Activated naive CD8-positive, alpha-beta T cell treated with anti-CD3 and anti-CD28 coated beads, Interleukin-2, amount 10 ng/mL, durations not matched to agents 7 days and 5 days (primary cell): ENCODE results near the gene TGIF2. TPM values are rescaled to one million over a fixed set of nuclear protein-coding genes. Genes with fewer than 3 reads are reported as not detected.
"Not testable (repeated sequence)": the region's sequence is repeated elsewhere in the genome, so short reads cannot be mapped to it uniquely, and the experiment has no call there.

Experiments used
- ATAC-seq: fragments of 150-1000 bp; cut with Tn5 transposase; one replicate; pipeline ENCODE4 v1.10.0; 2021; ENCODE audit warnings: low read depth, moderate library complexity
- POLR2A ChIA-PET: fragments of 350-600 bp; sonication (Branson Sonifier 250); formaldehyde crosslinking; loops from one replicate; lab custom pipeline; 2021; ENCODE audit warnings: antibody characterized with exemption; lab: Charles Lee
- DNase-seq: peaks from one replicate; pipeline ENCODE4 v3.0.0; 2021
- H3K27ac Mint-ChIP-seq: one replicate; pipeline ENCODE4 v1.8.0; 2022; ENCODE audit warnings: mild to moderate bottlenecking, mixed read lengths
- H3K27me3 Mint-ChIP-seq: one replicate; pipeline ENCODE4 v1.8.0; 2022; ENCODE audit warnings: mild to moderate bottlenecking, moderate library complexity, mixed read lengths
- H3K36me3 Mint-ChIP-seq: one replicate; pipeline ENCODE4 v1.8.0; 2021; ENCODE audit warnings: mild to moderate bottlenecking, mixed read lengths
- H3K4me1 Mint-ChIP-seq: one replicate; pipeline ENCODE4 v1.8.0; 2021; ENCODE audit warnings: mixed read lengths
- H3K4me3 Mint-ChIP-seq: one replicate; pipeline ENCODE4 v1.8.0; 2022; ENCODE audit warnings: mild to moderate bottlenecking, moderate library complexity, mixed read lengths
- H3K9me3 Mint-ChIP-seq: one replicate; pipeline ENCODE4 v1.8.0; 2021; ENCODE audit warnings: mixed read lengths
- total RNA-seq, 2 experiments: library from RNA; stranded (reverse); gene quantifications; one replicate each; pipeline ENCODE4 v1.2.3, GENCODE V29; 2021

The TGIF2 gene
- total RNA-seq, 2 experiments from 2014 or later = 32.2 to 33.1 TPM

GRCh38 chr20:36623444-36623843, 50.0 kb downstream of the TGIF2 start:
- Mint-ChIP-seq H3K27me3 (no peaks in the 10 kb centered on the region), H3K36me3 (peaks cover 36% of the 10 kb centered on the region), H3K4me3 (no peak overlapping the region), H3K4me1 (peaks cover 35% of the 10 kb centered on the region), H3K9me3 (no peaks in the 10 kb centered on the region), H3K27ac (peak overlapping the region; percentile 81)
- no peak for DNase-seq
- ATAC-seq = no peak
- POLR2A ChIA-PET = interaction anchor here (0.8 to 5.1 kb wide), 4 partner anchors 11 to 21 kb away, joined by 3 to 40 read pairs (median 12); partner anchors contain the start of genes RAB5IF and SLA2

GRCh38 chr20:36624068-36624943, 50.9 kb downstream of the TGIF2 start:
- Mint-ChIP-seq H3K27me3 (no peaks in the 10 kb centered on the region), H3K36me3 (peaks cover 38% of the 10 kb centered on the region), H3K4me3 (no peak overlapping the region), H3K9me3 (no peaks in the 10 kb centered on the region), H3K27ac (peak overlapping the region; percentile 81), H3K4me1 (peaks cover 38% of the 10 kb centered on the region)
- ATAC-seq (peak; percentile 22), DNase-seq (no peak)
- POLR2A ChIA-PET = interaction anchor here (0.9 to 5.1 kb wide), 3 partner anchors 10 to 20 kb away, joined by 3 to 40 read pairs (median 16); partner anchors contain the start of genes RAB5IF and SLA2

GRCh38 chr20:36624944-36625324, 51.5 kb downstream of the TGIF2 start:
- ATAC-seq (no peak), DNase-seq (no peak)
- Mint-ChIP-seq H3K4me1 (peaks cover 44% of the 10 kb centered on the region), H3K27ac (peak overlapping the region; percentile 53), H3K36me3 (peaks cover 41% of the 10 kb centered on the region), H3K27me3 (no peaks in the 10 kb centered on the region), H3K9me3 (no peaks in the 10 kb centered on the region), H3K4me3 (no peak overlapping the region)
- POLR2A ChIA-PET = interaction anchor here (0.7 to 5.1 kb wide), 3 partner anchors 19 to 1921 kb away, joined by 4 to 40 read pairs (median 16); partner anchors contain the start of genes RAB5IF and SLA2

GRCh38 chr20:36628076-36628475, 54.7 kb downstream of the TGIF2 start:
- H3K4me1 Mint-ChIP-seq = peaks cover 60% of the 10 kb centered on the region
- ATAC-seq = no peak
- H3K9me3 Mint-ChIP-seq = no peaks in the 10 kb centered on the region
- no peak for DNase-seq
- POLR2A ChIA-PET = interaction anchor here (1.2 to 5.1 kb wide), 3 partner anchors 16 to 105 kb away, joined by 3 to 40 read pairs (median 8); partner anchors contain the start of genes RAB5IF and SLA2
- peak overlapping the region; percentile 64 for H3K27ac Mint-ChIP-seq
- no peaks in the 10 kb centered on the region for H3K27me3 Mint-ChIP-seq
- no peak overlapping the region for H3K4me3 Mint-ChIP-seq
- peaks cover 48% of the 10 kb centered on the region for H3K36me3 Mint-ChIP-seq

- H3K4me3 Mint-ChIP-seq = peak overlapping the region; percentile 78
- no peaks in the 10 kb centered on the region for H3K27me3 Mint-ChIP-seq
- H3K27ac Mint-ChIP-seq = peak overlapping the region; percentile 93
- POLR2A ChIA-PET = interaction anchor here (0.7 to 6.4 kb wide), 12 partner anchors 14 to 1189 kb away, joined by 3 to 90 read pairs (median 4); partner anchors contain the start of genes NDRG3, RAB5IF, RBM39 and SLA2
- peak; percentile 95 for ATAC-seq
- peaks cover 49% of the 10 kb centered on the region for H3K4me1 Mint-ChIP-seq
- DNase-seq = peak; percentile 71
- no peaks in the 10 kb centered on the region for H3K9me3 Mint-ChIP-seq
- H3K36me3 Mint-ChIP-seq = peaks cover 47% of the 10 kb centered on the region
These were observed 56.6 kb downstream of the TGIF2 start for GRCh38 chr20:36629719-36630681.

- Mint-ChIP-seq H3K4me3 (no peak overlapping the region), H3K27ac (peak overlapping the region; percentile 63), H3K27me3 (no peaks in the 10 kb centered on the region), H3K4me1 (peaks cover 49% of the 10 kb centered on the region), H3K9me3 (no peaks in the 10 kb centered on the region), H3K36me3 (peaks cover 45% of the 10 kb centered on the region)
- POLR2A ChIA-PET = interaction anchor here (0.9 to 6.4 kb wide), 2 partner anchors 12 to 204 kb away, joined by 3 to 90 read pairs; partner anchors contain the start of gene SLA2
- ATAC-seq = no peak
- DNase-seq = no peak
These were observed 58.2 kb downstream of the TGIF2 start for GRCh38 chr20:36631646-36632045.

- H3K27me3 Mint-ChIP-seq = no peaks in the 10 kb centered on the region
- H3K4me3 Mint-ChIP-seq = no peak overlapping the region
- H3K9me3 Mint-ChIP-seq = no peaks in the 10 kb centered on the region
- DNase-seq (no peak), ATAC-seq (no peak)
- POLR2A ChIA-PET = interaction anchor here (0.9 to 6.4 kb wide), 2 partner anchors 11 to 19 kb away, joined by 3 to 90 read pairs; partner anchors contain the start of gene SLA2
- peaks cover 44% of the 10 kb centered on the region for H3K36me3 Mint-ChIP-seq
- H3K4me1 Mint-ChIP-seq = peaks cover 47% of the 10 kb centered on the region
- H3K27ac Mint-ChIP-seq = peak overlapping the region; percentile 63
These were observed 58.7 kb downstream of the TGIF2 start for GRCh38 chr20:36632147-36632486.

- DNase-seq (no peak), ATAC-seq (no peak)
- Mint-ChIP-seq H3K9me3 (no peaks in the 10 kb centered on the region), H3K4me3 (no peak overlapping the region), H3K36me3 (peaks cover 46% of the 10 kb centered on the region), H3K27ac (peak overlapping the region; percentile 70), H3K27me3 (no peaks in the 10 kb centered on the region), H3K4me1 (peaks cover 45% of the 10 kb centered on the region)
- POLR2A ChIA-PET = interaction anchor here (0.9 to 6.4 kb wide), 2 partner anchors 11 to 20 kb away, joined by 3 to 90 read pairs; partner anchors contain the start of gene SLA2
These were observed 59.3 kb downstream of the TGIF2 start for GRCh38 chr20:36632487-36633284.

GRCh38 chr20:36633285-36633772, 59.9 kb downstream of the TGIF2 start:
- Mint-ChIP-seq H3K36me3 (peaks cover 43% of the 10 kb centered on the region), H3K27me3 (no peaks in the 10 kb centered on the region), H3K4me1 (peaks cover 39% of the 10 kb centered on the region), H3K4me3 (no peak overlapping the region), H3K27ac (peak overlapping the region; percentile 70), H3K9me3 (no peaks in the 10 kb centered on the region)
- POLR2A ChIA-PET = interaction anchor here (0.9 to 6.4 kb wide), 3 partner anchors 10 to 23 kb away, joined by 3 to 90 read pairs (median 3); partner anchors contain the start of gene SLA2
- DNase-seq = no peak
- ATAC-seq = no peak

GRCh38 chr20:36634342-36634741, 60.9 kb downstream of the TGIF2 start:
- DNase-seq = no peak
- no peaks in the 10 kb centered on the region for H3K27me3 Mint-ChIP-seq
- no peaks in the 10 kb centered on the region for H3K9me3 Mint-ChIP-seq
- no peak for ATAC-seq
- POLR2A ChIA-PET = interaction anchor here (1.4 to 6.4 kb wide), 2 partner anchors 9 to 10 kb away, joined by 3 to 90 read pairs; partner anchors contain the start of gene SLA2
- no peak overlapping the region for H3K4me3 Mint-ChIP-seq
- H3K36me3 Mint-ChIP-seq = peaks cover 42% of the 10 kb centered on the region
- H3K4me1 Mint-ChIP-seq = peaks cover 35% of the 10 kb centered on the region
- H3K27ac Mint-ChIP-seq = peak overlapping the region; percentile 76

GRCh38 chr20:36638876-36639400, 65.5 kb downstream of the TGIF2 start:
- DNase-seq, H3K27me3 Mint-ChIP-seq, H3K4me3 Mint-ChIP-seq, H3K9me3 Mint-ChIP-seq, H3K27ac Mint-ChIP-seq, ATAC-seq: not testable (repeated sequence)
- POLR2A ChIA-PET = interaction anchor here (0.7 kb wide), 1 partner anchor 12 kb away, joined by 3 read pairs; no protein-coding TSS in a partner anchor
- peaks cover 29% of the 10 kb centered on the region for H3K4me1 Mint-ChIP-seq
- H3K36me3 Mint-ChIP-seq = peaks cover 44% of the 10 kb centered on the region
